ENCODE measurements around the gene SNX32.

The SNX32 gene

GRCh38 chr11:65857853-65858680 lies 24.3 kb downstream of the SNX32 start, which contains the start of gene CFL1:
CFL1 (minus strand) TSS chr11:65858180; CDS start chr11:65858099, 81 bp downstream.
- peak; percentile 88 to 97 (median 92) for DNase-seq

- no peak for DNase-seq
Observed at GRCh38 chr11:65858681-65859087, 24.9 kb downstream of the SNX32 start.

GRCh38 chr11:65859095-65859811 lies 25.5 kb downstream of the SNX32 start:
- peak; percentile 82 to 93 (median 90) for DNase-seq

- peak in 1 of 4 experiments; percentile 51 for DNase-seq
Observed at GRCh38 chr11:65859812-65860277, 26.1 kb downstream of the SNX32 start.

GRCh38 chr11:65860278-65861164 lies 26.8 kb downstream of the SNX32 start, which contains the start of gene MUS81:
MUS81 (plus strand) TSS chr11:65860433; CDS start chr11:65860754, 321 bp downstream.
- DNase-seq: peak; percentile 92 to 96 (median 95)

- no peak for DNase-seq
Observed at GRCh38 chr11:65861165-65861505, 27.4 kb downstream of the SNX32 start.

- DNase-seq: no peak
Observed at GRCh38 chr11:65861533-65862183, 27.9 kb downstream of the SNX32 start.

- no peak for DNase-seq
Observed at GRCh38 chr11:65862191-65862735, 28.5 kb downstream of the SNX32 start.

GRCh38 chr11:65862941-65863888 lies 29.5 kb downstream of the SNX32 start:
- no peak for DNase-seq

- DNase-seq: no peak
Observed at GRCh38 chr11:65863889-65864705, 30.3 kb downstream of the SNX32 start.

GRCh38 chr11:65864706-65865471 lies 31.1 kb downstream of the SNX32 start:
- no peak for DNase-seq

- no peak for DNase-seq
Observed at GRCh38 chr11:65865550-65866172, 31.9 kb downstream of the SNX32 start.

- no peak for DNase-seq
Observed at GRCh38 chr11:65866509-65867283, 32.9 kb downstream of the SNX32 start.

- DNase-seq: no peak
Observed at GRCh38 chr11:65867284-65868071, 33.7 kb downstream of the SNX32 start.

GRCh38 chr11:65868076-65868667 lies 34.4 kb downstream of the SNX32 start:
- DNase-seq: no peak

- DNase-seq: no peak
Observed at GRCh38 chr11:65868907-65869306, 35.1 kb downstream of the SNX32 start.
